ENCODE measurements around the gene TBCD. TPM values are rescaled to one million over a fixed set of nuclear protein-coding genes. Genes with fewer than 3 reads are reported as not detected.

The TBCD gene
- total and polyA plus RNA-seq, 9 of the 15 experiments (the other 6 are each of a cell fraction or from before 2014, with no cell fraction given) = 8.9 to 98.5 (median 28.0) TPM

DNA sequence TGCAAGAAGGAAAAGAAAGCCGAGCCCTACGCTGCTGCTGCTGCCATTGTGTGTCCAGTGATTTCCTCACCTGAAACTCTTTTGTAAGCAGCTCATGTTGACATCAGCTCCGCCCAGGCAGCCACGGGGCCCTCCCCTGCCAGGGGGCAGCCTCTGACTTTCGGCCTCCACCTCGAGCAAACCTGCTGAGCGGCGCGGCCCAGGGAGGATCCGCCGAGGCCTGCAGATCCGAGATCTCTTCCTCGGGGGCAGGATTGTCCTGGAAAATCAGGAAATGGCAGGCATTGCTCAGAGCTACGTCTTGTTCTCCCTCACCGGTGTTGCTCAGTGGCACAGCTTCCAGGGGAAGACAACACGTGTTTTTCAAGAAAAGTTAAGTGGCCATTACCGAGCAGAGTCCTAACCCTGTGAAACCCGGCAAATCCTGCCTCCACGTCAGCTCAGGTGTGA is 123.6 kb downstream of the TBCD start:
- Histone ChIP-seq H3K4me3 (no peak overlapping the region), H3K36me3 (ENCODE audit: control insufficient read depth, insufficient read depth, low read length) (peaks cover 40% of the 10 kb centered on the region; the same call in 2 of the 3 replicates), H3K27me3 (ENCODE audit: control insufficient read depth in 2 of 2, insufficient read depth in 2 of 2, low read length in 2 of 2) (no peaks in the 10 kb centered on the region), H3K4me1 (replicated peaks in 1 of 2; ENCODE audit: control insufficient read depth in 2 of 2, insufficient read depth in 2 of 2, low read length in 2 of 2) (peaks cover 17 to 42% of the 10 kb centered on the region in 2 experiments; a peak in 4 of 5 replicates), H4K20me1 (replicated peaks; ENCODE audit: control insufficient read depth, insufficient read depth, low read length) (no peaks in the 10 kb centered on the region), H3K9me3 (replicated peaks; ENCODE audit: control insufficient read depth, insufficient read depth, low read depth, low read length) (no peaks in the 10 kb centered on the region), H3K79me2 (ENCODE audit: control insufficient read depth, insufficient read depth, low read length) (peaks cover 20% of the 10 kb centered on the region), H3K4me2 (ENCODE audit: insufficient read depth, low read length) (no peak overlapping the region), H3K9me1 (ENCODE audit: control insufficient read depth, insufficient read depth, low read length) (no peaks in the 10 kb centered on the region), H3K9ac (ENCODE audit: insufficient read depth in 1 of 2, low read depth in 2 of 2, low read length in 2 of 2) (peak overlapping the region in 1 of 2 experiments; percentile 48; a peak in 2 of 4 replicates), H3K27ac (ENCODE audit: extremely low read depth, low read depth, low read length) (no peak overlapping the region), H2AFZ (ENCODE audit: low read depth, low read length) (no peak overlapping the region; the same call in 1 of the 2 replicates)
- WGBS (ENCODE audit: insufficient coverage, low coverage, missing lambda C conversion rate) = 88% methylated on average over 19 of the region's 19 CpGs
- ChIA-PET POLR2A (interaction anchor here (0.8 to 2.8 kb wide), 3 partner anchors 10 to 22 kb away, joined by 3 to 20 read pairs (median 4); no protein-coding TSS in a partner anchor), CTCF (ENCODE audit: low intra/inter-chr PET ratio) (no interaction called here)
- BruUV-seq (replicated peaks) = no TSS peak
- DNase-seq (ENCODE audit: extremely low read depth in 1 of 4, low spot score in 3 of 4) (no peak), ATAC-seq (no peak), FAIRE-seq (no peak)
- TF ChIP-seq MYBL2 (IDR thresholded peaks at IDR 0.05; ENCODE audit: low read depth) (no peak), MYBL2 (CRISPR knock-in tag; IDR thresholded peaks at IDR 0.05; ENCODE audit: borderline replicate concordance) (0 out of 2 replicates have a peak, but pooled peaks have one; percentile 42)
- TF ChIP-seq, protein P1, sequence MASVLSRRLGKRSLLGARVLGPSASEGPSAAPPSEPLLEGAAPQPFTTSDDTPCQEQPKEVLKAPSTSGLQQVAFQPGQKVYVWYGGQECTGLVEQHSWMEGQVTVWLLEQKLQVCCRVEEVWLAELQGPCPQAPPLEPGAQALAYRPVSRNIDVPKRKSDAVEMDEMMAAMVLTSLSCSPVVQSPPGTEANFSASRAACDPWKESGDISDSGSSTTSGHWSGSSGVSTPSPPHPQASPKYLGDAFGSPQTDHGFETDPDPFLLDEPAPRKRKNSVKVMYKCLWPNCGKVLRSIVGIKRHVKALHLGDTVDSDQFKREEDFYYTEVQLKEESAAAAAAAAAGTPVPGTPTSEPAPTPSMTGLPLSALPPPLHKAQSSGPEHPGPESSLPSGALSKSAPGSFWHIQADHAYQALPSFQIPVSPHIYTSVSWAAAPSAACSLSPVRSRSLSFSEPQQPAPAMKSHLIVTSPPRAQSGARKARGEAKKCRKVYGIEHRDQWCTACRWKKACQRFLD (CRISPR knock-in tag; IDR thresholded peaks at IDR 0.05) = no peak
- intact Hi-C loops (cut with micrococcal nuclease) = no loop called here
- in situ Hi-C loops (cut with MboI) = no loop called here
